Limb (tissue), 2 donors: ENCODE data around the gene BPNT1.
"Not testable (repeated sequence)": the region's sequence is repeated elsewhere in the genome, so short reads cannot be mapped to it uniquely, and the experiment has no call there.

ENCODE experiments used
- DNase-seq, 2 donors: peaks; one replicate each; pipeline ENCODE4 v3.0.0-alpha.2; 2016; ENCODE audit errors: extremely low spot score in 2 of 2

BPNT1 gene, protein sequence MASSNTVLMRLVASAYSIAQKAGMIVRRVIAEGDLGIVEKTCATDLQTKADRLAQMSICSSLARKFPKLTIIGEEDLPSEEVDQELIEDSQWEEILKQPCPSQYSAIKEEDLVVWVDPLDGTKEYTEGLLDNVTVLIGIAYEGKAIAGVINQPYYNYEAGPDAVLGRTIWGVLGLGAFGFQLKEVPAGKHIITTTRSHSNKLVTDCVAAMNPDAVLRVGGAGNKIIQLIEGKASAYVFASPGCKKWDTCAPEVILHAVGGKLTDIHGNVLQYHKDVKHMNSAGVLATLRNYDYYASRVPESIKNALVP

DNA sequence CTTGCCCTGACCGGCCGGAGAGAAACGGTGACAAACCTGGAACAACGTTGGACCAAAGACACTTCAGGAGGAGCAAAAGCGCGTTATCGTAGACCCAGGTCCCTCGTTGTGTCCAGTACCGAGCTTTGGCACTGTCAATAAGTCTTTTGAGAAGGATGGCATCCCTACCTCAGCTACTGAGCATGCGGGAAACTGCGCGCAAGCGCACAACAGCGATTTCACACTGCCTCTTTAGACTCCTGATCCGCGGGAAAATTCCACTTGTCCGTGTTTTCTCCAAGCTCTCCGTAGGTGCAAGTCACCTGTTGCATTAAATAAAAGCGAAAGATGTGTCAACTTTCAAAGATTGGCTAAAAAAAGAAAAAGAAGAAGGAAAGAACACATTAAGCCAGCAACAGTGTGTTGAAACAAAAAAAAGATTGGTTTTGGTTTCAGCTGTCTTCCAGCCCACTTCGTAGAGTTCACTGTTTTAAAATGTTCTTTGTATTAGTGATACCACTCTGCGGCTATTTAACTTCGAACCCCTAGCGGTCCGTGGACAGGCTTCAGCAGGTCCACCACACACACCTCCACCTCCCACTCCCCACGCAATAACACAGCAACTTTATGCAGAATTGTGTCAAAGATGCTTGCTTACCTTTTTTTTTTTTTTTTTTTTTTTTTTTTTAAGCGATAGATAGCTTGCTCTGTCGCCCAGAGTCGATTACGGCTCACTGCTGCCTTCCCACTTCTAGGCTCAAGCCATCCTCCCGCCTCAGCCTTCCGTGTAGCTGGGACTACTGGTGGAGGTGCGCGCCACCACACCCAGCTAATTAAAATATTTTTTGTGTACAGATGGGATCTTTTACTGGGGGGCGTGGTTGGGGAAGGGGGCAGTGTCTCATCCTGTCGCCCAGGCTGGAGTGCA is at the start of gene BPNT1:
Gene BPNT1, minus strand, starts transcription at position 139 of the 907 bp plus-strand sequence. CDS start 9,942 bp downstream, outside the sequence.
- peak; percentile 94 to 95 for DNase-seq

DNA sequence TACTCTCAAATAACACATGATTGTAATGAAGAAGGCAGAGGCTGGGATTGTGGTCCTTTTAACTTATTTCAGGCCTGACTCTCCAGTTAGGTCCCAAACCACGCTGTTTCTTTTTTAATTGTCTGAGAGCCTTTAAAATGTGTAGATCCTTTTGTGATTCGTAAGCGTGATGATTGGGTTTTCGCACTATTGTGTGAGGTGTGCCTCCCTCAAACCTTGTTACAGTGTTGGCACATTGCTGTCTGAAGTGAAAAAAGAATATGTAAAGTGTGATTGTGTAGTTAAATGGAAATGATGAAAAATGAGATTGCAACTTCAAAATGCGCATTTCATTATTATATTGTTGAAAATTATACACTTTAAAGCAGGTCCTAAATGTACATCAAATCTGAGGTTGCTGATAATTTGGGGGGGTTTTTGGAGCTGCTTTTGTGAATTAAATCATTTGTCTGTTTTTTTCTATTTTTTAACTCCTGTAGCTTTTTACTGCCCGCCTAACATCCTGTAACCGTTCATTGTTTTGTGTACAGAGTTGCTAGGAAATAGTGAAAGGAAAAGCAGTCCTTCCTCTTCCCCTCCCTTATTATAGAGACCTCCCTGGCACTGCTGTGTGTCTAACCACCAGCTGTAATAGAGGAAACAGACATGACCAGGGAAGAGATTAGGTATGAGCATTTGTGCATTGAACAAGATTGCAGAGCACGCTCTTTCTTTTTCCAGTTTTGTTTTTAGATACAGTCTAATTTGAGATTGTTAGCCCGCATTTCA is 47.6 kb upstream of the BPNT1 start:
- DNase-seq = peak in 1 of 2 donors; percentile 29

DNA sequence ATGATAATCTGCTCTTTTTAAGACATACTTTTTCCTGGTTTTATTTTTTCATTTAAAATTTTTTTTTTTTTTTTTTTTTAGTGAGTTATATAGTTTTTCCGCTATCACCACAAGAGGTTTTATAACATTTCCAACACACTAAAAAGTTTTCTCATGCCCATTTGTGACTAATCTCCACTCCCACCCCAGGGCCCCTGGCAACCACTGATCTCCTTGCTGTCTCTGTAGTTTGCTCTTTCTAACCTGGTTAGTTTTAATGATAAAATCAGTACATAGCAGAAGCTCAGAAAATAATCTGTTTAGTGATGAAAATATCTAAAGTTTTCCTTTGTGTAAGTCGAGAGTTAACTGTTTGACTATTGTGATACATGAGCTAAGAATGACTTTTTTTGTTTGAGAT is 46.2 kb upstream of the BPNT1 start:
- no peak for DNase-seq

DNA sequence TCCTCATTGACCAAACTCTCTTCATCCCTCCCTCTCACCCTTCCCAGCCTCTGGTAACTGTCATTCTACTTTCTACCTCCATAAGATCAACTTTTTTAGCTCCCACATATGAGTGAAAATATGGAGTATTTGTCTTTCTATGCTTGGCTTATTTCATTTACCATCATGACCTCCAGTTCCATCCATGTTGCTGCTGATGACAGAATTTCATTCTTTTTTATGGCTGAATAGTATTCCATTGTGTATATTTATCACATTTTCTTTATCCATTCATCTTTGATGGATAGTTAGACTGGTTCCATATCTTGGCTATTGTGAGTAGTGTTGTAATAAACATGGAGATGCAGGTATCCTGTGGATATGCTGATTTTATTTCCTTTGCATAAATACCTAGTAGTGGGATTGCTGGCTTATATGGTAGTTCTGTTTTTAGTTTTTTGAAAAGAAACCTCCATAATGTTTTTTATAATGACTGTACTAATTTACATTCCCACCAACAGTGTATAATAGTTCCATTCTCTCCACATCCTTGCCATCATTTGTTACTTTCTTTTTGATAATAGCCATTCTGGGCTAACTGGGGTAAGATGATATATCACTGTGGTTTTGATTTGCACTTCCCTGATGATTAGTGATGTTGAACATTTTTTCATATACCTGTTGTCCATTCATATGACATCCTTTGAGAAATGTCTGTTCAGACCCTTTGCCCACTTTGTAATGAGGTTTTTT is 40.1 kb upstream of the BPNT1 start:
- DNase-seq = no peak

DNA sequence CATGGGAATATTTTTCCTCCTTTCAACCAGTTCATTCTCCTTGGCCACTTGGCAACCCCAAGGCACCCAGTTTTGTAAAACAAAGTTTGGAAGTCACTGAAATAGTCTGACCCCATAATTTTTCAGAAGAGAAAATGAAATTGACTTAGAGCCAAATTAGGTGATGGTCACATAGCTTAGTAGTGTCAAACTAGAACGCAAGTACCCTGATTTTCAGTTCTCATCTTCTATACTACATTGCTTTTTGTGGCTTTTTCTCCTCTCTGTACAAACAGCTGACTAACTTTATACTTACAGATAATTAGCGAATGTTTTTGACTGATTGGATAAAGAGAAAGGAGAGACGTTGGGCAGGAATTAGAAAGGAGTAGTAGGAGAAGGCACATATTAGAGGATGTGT is 37.5 kb upstream of the BPNT1 start:
- no peak for DNase-seq

DNA sequence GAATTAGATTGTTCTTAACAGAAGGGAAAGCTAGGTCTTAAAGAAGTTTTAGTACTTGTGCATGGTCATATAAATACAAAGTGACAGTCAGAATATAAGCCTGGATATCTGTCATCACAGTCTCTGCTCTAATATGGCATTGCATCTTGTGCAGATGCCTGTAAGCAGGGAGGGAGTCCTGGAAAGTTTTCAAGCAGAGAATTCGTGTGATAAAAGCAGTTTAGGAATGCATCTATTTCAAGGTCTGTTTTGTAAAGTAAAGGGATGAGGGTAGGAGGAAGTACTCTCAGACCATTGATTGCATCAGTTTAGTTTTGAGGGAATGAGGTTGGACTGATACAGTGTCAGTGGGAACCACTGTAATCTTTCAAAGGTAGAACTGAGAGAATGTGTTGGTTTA is 35.0 kb upstream of the BPNT1 start:
- DNase-seq = no peak

DNA sequence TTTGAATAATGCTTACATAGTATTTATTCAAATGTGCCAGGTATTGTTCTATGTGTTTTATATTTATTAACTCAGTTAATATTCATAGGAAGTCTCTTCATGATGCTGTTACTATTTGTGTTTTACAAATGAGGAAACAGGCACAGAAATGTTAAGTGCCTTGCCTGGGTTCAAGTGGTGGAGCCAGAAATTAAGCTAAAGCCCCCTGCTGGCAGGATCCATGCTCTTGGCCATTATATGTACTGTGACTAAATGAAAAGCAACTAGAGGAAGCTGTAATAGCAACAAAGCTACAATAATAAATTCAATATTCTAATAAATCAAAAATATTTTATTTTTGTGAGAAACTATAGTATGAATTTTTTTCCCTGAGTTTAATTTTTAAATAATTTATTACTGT is 34.3 kb upstream of the BPNT1 start:
- no peak for DNase-seq

DNA sequence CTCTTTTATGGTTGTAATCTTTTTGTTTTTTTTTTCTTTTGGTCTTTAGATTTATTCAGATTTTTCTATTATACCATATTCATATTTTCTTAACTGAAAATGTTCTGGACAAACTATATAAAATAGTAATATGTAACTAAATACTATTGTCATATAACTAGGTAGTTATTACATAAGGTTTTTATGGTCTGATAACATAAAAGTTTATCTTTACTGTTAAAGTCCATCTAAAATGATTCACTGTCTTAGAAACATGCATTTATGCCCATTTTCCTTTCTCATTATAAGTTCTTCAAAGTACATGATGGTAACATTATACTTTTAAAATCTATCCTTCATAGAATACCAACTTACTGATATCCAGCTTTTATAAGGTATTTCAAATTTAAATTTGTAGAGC is 33.5 kb upstream of the BPNT1 start:
- no peak for DNase-seq

DNA sequence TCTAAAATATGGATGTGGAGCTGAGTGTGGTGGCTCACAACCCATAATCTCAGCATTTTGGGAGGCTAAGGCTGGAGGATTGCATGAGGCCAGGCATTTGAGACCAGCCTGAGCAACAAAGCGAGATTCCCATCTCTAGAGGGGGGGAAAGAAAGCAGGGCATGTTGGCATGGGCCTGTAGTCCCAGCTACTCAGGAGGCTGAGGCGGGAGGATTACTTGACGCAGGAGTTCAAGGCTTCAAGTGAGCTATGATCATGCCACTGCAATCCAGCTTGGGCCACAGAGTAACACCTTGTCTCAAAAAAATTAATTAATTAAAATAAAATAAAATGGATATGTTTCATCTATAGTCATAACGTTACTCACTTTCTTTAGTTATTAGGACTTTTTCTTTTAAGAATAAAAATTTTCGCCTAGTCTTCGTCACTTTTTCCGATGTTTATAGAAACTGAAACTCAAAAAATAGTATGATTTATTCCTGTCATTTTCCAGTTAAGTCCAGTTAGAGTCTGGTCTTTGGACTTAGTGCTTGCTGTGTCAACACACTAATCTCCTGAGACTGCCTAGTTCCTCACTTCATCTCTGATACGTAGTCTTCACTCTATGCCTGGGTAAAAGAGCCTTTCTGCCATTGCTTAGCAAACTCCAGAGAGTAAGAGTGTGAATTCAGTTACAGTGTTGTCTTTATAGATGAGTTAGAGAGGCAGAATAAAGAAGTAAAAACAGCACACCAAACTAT is 32.4 kb upstream of the BPNT1 start:
- DNase-seq = no peak

DNA sequence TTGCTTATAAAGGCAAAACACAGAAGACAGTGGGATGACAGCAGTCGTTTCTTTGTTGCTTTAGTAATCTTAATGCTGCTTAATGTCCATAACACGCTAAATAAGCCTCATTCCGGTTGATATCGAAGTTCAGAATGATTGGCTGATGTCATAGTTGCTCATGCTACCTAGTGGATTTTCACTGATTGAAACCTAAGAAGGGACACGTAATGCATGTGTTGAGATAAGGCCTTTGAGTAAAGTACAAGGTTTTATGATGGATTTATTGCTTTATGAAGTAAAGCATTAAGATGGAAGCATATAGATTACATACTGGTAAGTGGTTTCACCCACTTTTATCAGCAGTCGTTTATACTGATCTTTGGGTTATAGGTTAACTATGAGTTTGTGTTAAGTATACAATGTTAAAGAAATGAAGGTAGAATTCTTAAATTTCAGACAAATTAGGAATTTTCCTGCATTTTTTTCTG is 29.5 kb upstream of the BPNT1 start:
- DNase-seq = no peak

DNA sequence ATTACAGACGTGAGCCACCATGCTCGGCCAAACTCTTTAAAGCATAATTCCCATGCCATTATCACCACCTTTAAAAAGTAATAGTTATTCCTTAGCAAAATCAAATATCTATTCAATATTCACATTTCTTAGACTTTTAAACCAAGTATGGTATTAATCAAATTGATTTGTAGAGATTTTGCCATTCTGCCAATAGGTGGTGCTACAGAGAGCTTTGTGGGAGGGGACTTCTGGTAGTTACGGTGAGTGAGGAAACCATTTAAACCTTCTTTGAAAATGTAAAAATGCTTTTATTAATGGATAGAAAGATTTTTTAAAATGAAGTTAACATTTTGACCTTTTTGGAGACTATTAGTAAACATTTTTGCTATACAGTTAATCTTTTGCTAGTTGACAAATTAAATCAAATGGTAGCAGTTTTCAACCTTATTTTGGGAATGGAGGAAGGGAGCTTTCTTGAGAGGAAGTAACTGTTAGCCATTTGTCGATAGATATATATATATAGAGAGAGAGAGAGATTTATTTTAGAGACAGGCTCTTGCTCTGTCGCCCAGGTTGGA is 23.6 kb upstream of the BPNT1 start:
- no peak for DNase-seq

DNA sequence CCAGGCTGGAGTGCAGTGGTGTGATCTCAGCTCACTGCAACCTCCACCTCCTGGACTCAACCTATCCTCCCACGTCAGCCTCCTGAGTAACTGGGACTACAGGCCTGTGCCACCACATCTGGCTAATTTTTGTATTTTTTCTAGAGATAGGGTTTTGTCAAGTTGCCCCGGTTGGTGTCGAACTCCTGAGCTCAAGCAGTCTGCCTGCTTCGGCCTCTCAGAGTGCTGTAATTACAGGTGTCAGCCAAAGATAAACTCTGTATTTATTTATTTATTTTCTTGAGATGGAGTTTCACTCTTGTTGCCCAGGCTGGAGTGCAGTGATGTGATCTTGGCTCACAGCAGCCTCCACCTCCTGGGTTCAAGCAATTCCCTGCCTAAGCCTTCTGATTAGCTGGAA is 23.0 kb upstream of the BPNT1 start:
- DNase-seq = not testable (repeated sequence)

DNA sequence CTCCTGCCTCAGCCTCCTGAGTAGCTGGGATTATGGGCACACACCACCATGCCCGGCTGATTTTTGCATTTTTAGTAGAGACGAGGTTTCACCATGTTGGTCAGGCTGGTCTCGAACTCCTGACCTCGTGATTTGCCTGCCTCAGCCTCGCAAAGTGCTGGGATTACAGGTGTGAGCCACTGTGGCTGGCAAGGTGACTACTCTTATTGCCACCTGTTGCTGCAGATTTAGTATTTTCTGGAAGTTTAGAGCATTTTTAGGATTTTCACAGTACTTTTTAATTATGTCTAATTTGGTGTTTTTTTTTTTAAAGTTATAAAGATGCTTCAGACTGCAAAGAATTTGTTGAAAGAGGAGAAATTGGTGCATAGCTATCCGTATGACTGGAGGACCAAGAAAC is 20.9 kb upstream of the BPNT1 start:
- DNase-seq = not testable (repeated sequence)

DNA sequence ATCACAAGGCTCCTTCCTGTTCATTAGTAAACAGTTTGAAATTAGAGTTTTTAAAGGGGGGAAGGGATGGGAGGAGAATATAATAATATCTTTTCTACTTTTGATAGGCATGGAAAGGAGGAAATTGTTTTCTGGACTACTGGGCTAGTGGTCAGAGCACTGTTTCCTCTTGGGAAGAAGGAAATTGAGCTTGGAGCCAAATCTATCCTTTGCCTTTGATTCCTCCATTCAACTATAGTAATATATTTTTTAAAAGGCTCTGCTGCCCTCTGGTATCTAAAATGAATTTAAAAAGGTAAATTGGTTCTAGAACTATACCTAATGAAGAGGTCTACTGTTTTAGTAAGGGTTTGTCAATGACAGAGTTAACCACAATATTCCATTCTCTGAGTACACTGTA is 10.2 kb upstream of the BPNT1 start:
- no peak for DNase-seq

DNA sequence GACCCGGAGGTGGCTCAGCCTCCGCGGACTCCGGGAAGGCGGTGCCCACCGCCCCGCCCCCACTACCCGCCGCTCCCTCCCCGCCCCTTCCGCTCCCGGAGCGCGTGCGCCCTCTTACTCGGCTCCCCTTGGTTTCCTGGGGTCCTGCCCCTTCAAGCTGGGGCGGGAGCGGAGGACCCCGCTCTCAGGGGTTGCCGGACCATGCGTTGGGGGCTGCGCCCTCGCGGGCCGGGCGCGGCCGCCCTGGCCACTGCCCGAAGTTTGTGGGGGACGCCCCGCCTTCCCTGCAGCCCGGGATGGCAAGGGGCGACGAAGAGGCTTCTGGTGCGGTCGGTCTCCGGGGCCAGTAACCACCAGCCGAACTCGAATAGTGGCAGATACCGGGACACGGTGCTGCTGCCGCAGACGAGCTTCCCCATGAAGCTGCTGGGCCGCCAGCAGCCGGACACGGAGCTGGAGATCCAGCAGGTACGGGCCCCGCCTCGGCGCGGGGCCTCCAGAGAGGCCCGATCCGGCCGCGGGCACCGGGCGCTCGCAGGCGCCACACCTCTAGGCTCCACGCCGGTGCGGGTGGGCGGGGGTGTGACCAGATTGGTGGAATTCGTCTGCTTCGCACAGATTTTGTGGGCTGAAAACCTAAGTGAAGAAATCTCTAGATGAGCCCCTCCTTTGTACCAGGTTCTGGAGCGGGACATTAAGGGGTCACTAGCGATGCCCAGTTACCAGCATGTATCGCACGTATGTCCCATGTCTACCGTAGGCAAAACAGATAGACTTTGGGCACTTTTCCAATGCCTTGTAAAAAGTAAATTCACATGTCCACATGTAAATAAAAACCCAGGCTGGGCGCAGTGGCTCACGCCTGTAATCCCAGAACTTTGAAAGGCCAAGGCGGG is 4.7 kb upstream of the BPNT1 start, which contains the start of gene IARS2:
Gene IARS2, plus strand, starts transcription at position 117 of the 896 bp plus-strand sequence. Its CDS starts 85 bp downstream, at position 202.
- peak; percentile 88 to 92 for DNase-seq

DNA sequence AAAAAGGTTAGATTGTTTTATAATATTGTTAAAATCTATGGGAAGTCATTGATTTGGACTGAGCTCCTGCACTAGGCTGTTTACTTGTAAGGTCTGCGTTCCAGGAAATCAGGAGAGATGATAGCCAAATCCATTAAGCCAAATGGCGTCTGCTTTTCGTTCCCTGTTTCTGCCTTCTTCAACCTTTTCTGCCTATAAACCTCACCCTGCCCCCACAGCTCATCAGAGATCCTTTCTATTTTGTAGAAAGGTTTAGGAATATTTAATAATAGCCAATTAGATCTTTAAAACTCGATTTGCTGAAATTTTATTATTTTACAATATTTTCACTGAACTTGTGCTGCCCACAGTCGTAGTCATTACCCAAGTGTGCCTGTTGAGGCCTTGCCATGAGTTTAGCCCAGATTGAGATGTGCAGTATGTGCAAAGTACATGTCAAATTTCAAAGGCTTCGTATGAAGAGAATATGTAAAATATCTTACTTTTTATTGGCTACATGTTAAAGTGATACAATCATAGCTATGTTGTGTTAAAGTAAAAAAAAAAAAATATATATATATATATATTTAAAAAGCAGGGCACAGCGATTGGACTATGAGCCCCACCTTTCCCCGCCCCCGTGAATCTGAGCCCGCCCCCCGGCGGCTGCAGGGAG is 3.9 kb upstream of the BPNT1 start:
- no peak for DNase-seq

DNA sequence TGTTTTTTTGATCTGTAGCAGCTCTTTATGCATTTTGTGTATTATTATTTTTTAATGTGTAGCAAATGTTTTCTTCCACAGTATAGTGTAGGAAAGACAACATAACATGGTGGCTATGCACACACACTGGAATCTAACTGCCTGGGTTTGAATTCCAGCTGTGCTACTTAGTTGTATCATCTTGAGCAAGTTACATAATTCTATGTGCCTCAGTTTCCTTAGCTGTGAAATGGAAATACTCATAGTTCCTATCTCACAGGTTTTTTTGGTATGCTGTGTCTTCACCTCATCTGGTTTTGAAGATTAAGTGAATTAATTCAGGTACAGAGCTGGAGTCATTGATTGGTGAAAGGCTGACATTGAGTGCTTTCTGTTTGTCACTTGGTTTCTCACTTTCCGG is 3.1 kb upstream of the BPNT1 start:
- DNase-seq = no peak

DNA sequence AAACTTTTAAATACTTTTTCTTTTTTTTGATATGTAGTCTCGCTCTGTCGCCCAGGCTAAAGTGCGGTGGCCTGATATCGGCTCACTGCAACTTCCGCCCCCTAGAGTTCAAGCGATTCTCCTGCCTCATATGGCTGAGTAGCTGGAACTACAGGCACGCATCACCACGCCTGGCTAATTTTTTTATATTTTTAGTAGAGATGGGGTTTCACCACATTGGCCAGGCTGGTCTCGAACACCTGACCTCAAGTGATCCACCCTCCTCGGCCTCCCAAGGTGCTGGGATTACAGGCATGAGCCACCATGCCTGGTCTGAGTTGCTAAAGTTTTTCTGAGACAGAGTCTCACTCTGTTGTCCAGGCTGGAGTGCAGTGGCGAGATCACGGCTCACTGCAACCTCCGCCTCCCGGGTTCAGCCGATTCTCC is 3.3 kb downstream of the BPNT1 start:
- not testable (repeated sequence) for DNase-seq
